Left colon (tissue), 2 donors: ENCODE data around the gene P3R3URF. TPM values are rescaled to one million over a fixed set of nuclear protein-coding genes. Genes with fewer than 3 reads are reported as not detected.

Experiments
- ATAC-seq: fragments of 200-7000 bp; cut with Tn5 transposase; one replicate; pipeline ENCODE4 v1.9.1; 2020; ENCODE audit warnings: mild to moderate bottlenecking, moderate library complexity
- DNase-seq, 2 donors: peaks; one replicate each; pipeline ENCODE4 v3.0.0-alpha.2; 2020
- intact Hi-C, 2 donors: fragments of 100-400 bp; cut with DNase I in 1 of 2; cut with micrococcal nuclease in 1 of 2; formaldehyde crosslinking; loops; one replicate each; pipeline versions ENCODE4 v1.11.2 to v1.14.0; 2022; cut with DNase I, micrococcal nuclease
- total RNA-seq, 2 donors: library from RNA; stranded (reverse); fragmentation: NEBNext Ultra II Directional; extraction: Animal tissue kit (Norgen Biotek cat#: 25700); gene quantifications; one replicate each; pipeline ENCODE4 v1.2.1, GENCODE V29; 2021
- donor health status: DM: no; HTN: no; CAD: no.
- donor health status: DM: yes; HTN: yes; CAD: no.

The P3R3URF gene
- total RNA-seq, 2 donors from 2014 or later = not detected

GRCh38 chr1:46179138-46180081 is 3.1 kb upstream of the P3R3URF start:
- ATAC-seq = peak; percentile 55
- intact Hi-C loops = loop anchor here (2.0 to 5.0 kb wide), 2 partner anchors 142 to 143 kb away; no protein-coding TSS in a partner anchor
- peak; percentile 81 to 87 for DNase-seq

- ATAC-seq (no peak), DNase-seq (no peak)
- intact Hi-C loops = no loop called here
Measured at GRCh38 chr1:46175243-46175642, 1.0 kb downstream of the P3R3URF start.

- no peak for ATAC-seq
- intact Hi-C loops = no loop called here
- DNase-seq = no peak
Measured at GRCh38 chr1:46174448-46175231, 1.6 kb downstream of the P3R3URF start, which contains the start of gene TSPAN1. TSS of gene TSPAN1 (plus strand) at chr1:46175087. CDS start at chr1:46181108, 6,021 bp downstream.

GRCh38 chr1:46173361-46173856 is 2.9 kb downstream of the P3R3URF start:
- intact Hi-C loops = no loop called here
- DNase-seq = no peak
- ATAC-seq = no peak

- DNase-seq (no peak), ATAC-seq (peak; percentile 43)
- intact Hi-C loops = no loop called here
Measured at GRCh38 chr1:46172321-46172720, 4.0 kb downstream of the P3R3URF start.

- peak; percentile 67 for ATAC-seq
- intact Hi-C loops = no loop called here
- DNase-seq = peak in 1 of 2 donors; percentile 66
Measured at GRCh38 chr1:46171871-46172270, 4.4 kb downstream of the P3R3URF start.

- DNase-seq (no peak), ATAC-seq (no peak)
- intact Hi-C loops = no loop called here
Measured at GRCh38 chr1:46171351-46171750, 4.9 kb downstream of the P3R3URF start.

GRCh38 chr1:46169811-46170454 is 6.4 kb downstream of the P3R3URF start:
- ATAC-seq = no peak
- intact Hi-C loops = no loop called here

GRCh38 chr1:46168477-46168876 is 7.8 kb downstream of the P3R3URF start:
- DNase-seq (no peak), ATAC-seq (no peak)
- intact Hi-C loops = no loop called here

More at GRCh38 chr1:46169811-46170454, 6.4 kb downstream of the P3R3URF start:
- no peak for DNase-seq

- DNase-seq = peak in 1 of 2 donors; percentile 59
- peak; percentile 57 for ATAC-seq
- intact Hi-C loops = no loop called here
Measured at GRCh38 chr1:46166521-46167462, 9.5 kb downstream of the P3R3URF start.

- ATAC-seq = no peak
- intact Hi-C loops = no loop called here
- DNase-seq = no peak
Measured at GRCh38 chr1:46160212-46160611, 16.1 kb downstream of the P3R3URF start.

GRCh38 chr1:46159516-46159915 is 16.8 kb downstream of the P3R3URF start:
- no peak for ATAC-seq
- DNase-seq = no peak
- intact Hi-C loops = no loop called here

- no peak for DNase-seq
- ATAC-seq = no peak
- intact Hi-C loops = no loop called here
Measured at GRCh38 chr1:46158312-46159281, 17.7 kb downstream of the P3R3URF start.

GRCh38 chr1:46157916-46158311 is 18.4 kb downstream of the P3R3URF start:
- DNase-seq (no peak), ATAC-seq (no peak)
- intact Hi-C loops = no loop called here

- no peak for ATAC-seq
- no peak for DNase-seq
- intact Hi-C loops = no loop called here
Measured at GRCh38 chr1:46153732-46154131, 22.6 kb downstream of the P3R3URF start.

GRCh38 chr1:46153228-46153627 is 23.1 kb downstream of the P3R3URF start:
- intact Hi-C loops = no loop called here
- ATAC-seq (no peak), DNase-seq (no peak)

GRCh38 chr1:46152016-46152415 is 24.3 kb downstream of the P3R3URF start:
- no peak for ATAC-seq
- DNase-seq = no peak
- intact Hi-C loops = no loop called here
